CD4-positive, alpha-beta T cell treated with Interleukin-1 beta for 1 hour (primary cell): ENCODE measurements around the gene DLL3.
A peak's percentile ranks its signal among the peaks of the same experiment; 100 is the strongest.
"Not testable (repeated sequence)": the region's sequence is repeated elsewhere in the genome, so short reads cannot be mapped to it uniquely, and the experiment has no call there.

Experiments used
- DNase-seq, 2 donors: peaks; one replicate each; pipeline ENCODE4 v3.0.0-alpha.2; 2020 to 2022

The DLL3 gene

GRCh38 chr19:39498798-39499642 lies at the start of gene DLL3:
Gene DLL3 (plus strand): TSS chr19:39498947. CDS start chr19:39498975, 28 bp downstream.
- no peak for DNase-seq

GRCh38 chr19:39449116-39449797 lies 49.5 kb upstream of the DLL3 start:
- DNase-seq = no peak

- DNase-seq = not testable (repeated sequence)
Observed at GRCh38 chr19:39451257-39451656, 47.5 kb upstream of the DLL3 start.

- DNase-seq = no peak
Observed at GRCh38 chr19:39463403-39463802, 35.3 kb upstream of the DLL3 start.

- no peak for DNase-seq
Observed at GRCh38 chr19:39465956-39466747, 32.6 kb upstream of the DLL3 start.

GRCh38 chr19:39467941-39468340 lies 30.8 kb upstream of the DLL3 start:
- no peak for DNase-seq

- DNase-seq = no peak
Observed at GRCh38 chr19:39469036-39469435, 29.7 kb upstream of the DLL3 start.

GRCh38 chr19:39469567-39469966 lies 29.2 kb upstream of the DLL3 start:
- no peak for DNase-seq

GRCh38 chr19:39470724-39471339 lies 27.9 kb upstream of the DLL3 start:
- no peak for DNase-seq

- DNase-seq = no peak
Observed at GRCh38 chr19:39471756-39472536, 26.8 kb upstream of the DLL3 start.

- no peak for DNase-seq
Observed at GRCh38 chr19:39472746-39473442, 25.9 kb upstream of the DLL3 start.

GRCh38 chr19:39473443-39473960 lies 25.2 kb upstream of the DLL3 start:
- no peak for DNase-seq

GRCh38 chr19:39474139-39474620 lies 24.6 kb upstream of the DLL3 start:
- DNase-seq = peak; percentile 70 to 78

GRCh38 chr19:39475748-39476147 lies 23.0 kb upstream of the DLL3 start:
- DNase-seq = no peak

GRCh38 chr19:39479319-39479801 lies 19.4 kb upstream of the DLL3 start:
- not testable (repeated sequence) for DNase-seq

- DNase-seq = no peak
Observed at GRCh38 chr19:39479916-39480315, 18.8 kb upstream of the DLL3 start.

GRCh38 chr19:39480337-39481228 lies 18.2 kb upstream of the DLL3 start, which contains the start of gene TIMM50:
Gene TIMM50 (plus strand): TSS chr19:39480838. CDS start chr19:39480854, 16 bp downstream.
- peak; percentile 94 to 97 for DNase-seq

GRCh38 chr19:39481229-39481545 lies 17.6 kb upstream of the DLL3 start:
- DNase-seq = no peak

GRCh38 chr19:39481676-39482075 lies 17.1 kb upstream of the DLL3 start:
- no peak for DNase-seq

GRCh38 chr19:39483141-39483540 lies 15.6 kb upstream of the DLL3 start:
- DNase-seq = no peak
